ENCODE measurements around the gene MIEF1.
"Not testable (repeated sequence)": the region's sequence is repeated elsewhere in the genome, so short reads cannot be mapped to it uniquely, and the experiment has no call there.

Gene MIEF1

GRCh38 chr22:39489094-39490068 lies 12.7 kb upstream of the MIEF1 start:
- no peak for DNase-seq (ENCODE audit: low read depth)

GRCh38 chr22:39490135-39490798 lies 11.8 kb upstream of the MIEF1 start:
- DNase-seq (ENCODE audit: low read depth): peak; percentile 55

DNA sequence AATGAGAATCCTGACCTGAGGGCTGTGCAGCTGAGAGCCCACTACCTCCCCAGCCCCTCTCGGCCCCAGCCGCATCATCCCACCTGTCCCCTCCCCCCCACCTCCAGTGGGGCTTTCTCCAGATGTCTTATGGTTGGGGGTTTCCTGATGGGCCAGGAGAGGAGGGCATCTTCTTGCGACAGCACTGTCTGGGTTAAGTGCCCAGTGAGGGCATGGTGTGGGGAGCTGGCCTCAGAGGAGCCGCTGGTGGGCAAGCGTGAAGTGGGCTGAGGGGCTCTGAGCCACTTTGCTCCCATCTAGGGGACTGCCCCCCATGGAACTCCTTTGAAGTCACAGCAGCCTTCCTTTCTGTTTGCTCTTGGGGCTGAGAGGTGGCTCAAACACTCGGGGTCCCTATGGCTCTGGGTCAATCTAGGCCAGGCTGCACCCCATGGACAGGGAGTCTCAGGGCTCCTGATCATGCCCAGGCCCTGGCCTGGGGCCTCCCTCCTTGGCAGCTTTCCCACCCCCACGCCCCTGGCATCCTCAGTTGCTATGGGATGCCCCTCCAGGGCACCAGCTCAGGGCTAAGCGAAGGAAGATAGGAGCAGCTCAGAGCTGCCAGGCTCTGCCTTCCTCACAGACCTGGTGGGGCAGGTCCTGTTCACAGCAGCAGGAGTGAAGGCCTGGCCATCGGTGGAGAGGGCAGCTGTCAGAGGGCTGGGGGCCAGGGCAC lies 11.0 kb upstream of the MIEF1 start:
- no peak for DNase-seq (ENCODE audit: low read depth)

GRCh38 chr22:39491696-39492095 lies 10.4 kb upstream of the MIEF1 start:
- no peak for DNase-seq (ENCODE audit: low read depth)

- DNase-seq (ENCODE audit: low read depth): no peak
Measured at GRCh38 chr22:39492186-39492585, 9.9 kb upstream of the MIEF1 start.

DNA sequence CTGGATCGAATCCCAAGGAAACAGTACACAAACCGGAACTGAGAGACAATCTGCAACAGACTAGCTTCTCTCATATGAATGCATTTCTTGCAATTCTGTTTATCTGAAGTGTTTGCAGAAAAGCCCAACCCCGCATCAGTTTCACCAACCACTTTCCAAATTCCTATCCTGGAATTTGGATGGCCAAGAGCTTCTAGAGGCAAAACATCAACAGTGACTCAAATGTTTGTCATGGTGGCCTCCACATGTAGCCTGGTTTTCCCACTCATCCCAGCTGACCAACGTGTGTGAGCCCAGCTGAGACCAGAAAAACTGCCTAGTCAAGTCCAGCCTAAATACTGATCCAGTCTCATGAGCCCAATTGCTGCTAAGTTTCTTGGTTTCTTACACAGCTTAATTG lies 8.3 kb upstream of the MIEF1 start:
- DNase-seq (ENCODE audit: low read depth): no peak

DNA sequence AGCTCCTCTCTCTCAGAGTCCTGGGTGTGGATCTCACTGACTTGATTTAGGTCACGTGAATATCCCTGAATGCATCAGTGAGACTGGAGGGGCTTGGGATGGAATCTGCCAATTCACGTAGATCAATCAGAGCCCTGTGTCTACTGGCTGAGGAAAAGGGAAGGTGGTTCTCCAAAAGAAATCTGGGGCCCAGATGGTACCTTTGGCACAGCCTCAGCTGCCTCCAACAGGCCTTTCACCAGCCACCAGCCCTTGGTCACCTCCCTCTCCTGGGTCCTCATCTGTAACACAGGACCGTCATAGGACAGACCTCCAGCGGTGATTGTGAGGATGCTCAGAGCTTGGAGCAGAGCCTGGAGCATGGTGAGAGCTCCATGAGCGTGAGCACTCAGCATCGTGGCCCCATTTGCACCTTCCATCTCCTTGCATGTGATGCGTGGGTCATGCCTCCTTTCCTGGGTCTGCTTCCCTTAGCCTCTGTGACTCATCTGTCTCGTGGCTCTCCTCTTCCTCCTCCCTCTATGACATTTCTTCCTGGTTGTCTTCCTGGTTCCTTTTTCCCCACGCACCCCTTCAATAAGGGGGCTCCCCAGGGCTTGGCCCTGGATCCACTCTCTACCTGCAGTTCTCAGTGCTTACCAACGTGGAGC lies 7.5 kb upstream of the MIEF1 start:
- DNase-seq (ENCODE audit: low read depth): no peak

DNA sequence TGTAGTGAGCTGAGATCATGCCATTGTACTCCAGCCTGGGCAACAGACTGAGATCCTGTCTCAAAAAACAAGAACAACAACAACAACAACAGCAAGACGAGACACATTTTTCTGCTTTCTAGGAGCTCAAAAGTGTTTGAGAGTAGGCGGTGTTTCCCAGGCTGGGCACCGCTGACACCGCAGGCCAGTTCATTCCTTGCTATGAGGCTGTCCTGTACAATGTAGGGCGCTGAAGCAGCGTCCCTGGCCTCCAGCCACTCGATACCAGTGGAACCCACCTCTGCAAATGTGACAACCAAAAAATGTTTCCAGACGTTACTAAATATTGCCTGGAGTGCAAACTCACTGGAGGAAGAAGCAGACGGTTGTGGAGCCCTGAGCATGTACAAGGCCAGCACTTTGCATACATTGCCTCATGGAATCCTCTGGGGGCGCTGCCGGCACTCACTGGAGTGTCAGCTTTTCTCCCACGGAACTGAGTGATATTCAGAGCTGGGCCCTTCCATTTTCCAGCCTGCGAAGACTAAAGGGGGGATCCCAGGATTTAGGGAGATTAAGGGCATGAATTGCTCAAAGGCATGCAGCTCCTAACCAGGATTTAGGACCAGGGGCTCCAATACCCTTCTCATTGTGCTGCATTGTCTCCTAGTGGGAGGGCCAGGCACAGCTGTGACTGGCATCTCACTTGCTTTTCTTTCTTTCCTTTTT lies 5.8 kb upstream of the MIEF1 start:
- DNase-seq (ENCODE audit: low read depth): peak; percentile 46

DNA sequence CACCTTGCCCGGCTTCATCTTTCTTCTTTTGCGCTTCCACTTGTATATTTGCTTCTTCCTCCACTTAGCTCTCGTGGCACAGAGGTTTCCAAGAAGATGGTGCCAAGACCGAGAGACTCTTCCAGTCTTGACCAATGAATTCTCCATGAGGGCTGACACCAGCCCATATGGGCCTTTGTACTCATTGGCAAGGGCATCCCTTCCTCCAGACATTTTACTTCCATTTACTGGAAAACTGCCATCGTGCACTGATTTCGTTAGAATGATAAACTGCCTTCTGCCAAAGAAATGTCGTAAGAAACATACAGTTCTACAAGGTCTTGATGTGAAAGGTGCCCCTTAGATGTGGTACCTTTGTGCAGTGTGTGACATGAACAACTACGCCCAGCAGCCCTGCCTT lies 4.7 kb upstream of the MIEF1 start:
- no peak for DNase-seq (ENCODE audit: low read depth)

DNA sequence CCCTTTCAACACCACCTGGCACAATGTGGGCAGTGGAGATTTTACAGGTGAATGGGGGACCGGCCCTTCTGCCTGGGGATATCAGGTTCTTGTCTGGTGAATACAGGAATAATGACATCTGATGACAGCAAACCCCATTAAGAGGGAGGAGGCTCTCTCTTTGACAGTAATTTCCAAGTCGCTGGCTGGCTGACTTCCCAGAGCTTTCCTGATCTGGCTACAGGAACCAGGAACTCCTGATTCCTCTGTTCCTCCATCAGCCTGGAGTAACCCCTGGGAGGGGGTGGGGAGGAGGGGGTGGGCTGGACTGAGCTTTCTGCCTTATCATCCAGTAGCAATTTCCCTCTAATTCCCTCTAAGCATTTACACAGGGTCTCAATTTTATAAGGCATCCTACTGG lies 3.7 kb upstream of the MIEF1 start:
- DNase-seq (ENCODE audit: low read depth): no peak

DNA sequence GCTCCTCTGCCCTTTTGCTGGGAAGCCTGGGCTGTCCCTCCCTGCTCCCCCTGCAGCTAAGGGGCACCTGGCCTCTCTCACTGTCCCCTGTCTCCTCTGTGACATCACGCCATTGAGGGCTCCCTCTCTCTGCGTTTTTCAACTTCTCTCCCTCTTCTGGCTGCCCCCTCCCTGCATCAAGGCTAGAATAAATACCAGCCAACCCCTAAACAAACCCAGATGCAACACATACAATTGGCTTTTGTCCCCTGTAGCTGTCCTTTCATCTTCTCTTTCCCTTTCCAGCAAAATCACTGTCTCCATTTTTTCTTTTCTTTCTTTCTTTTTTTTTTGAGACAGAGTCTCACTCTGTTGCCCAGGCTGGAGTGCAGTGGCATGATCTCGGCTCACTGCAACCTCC lies 3.3 kb upstream of the MIEF1 start:
- DNase-seq (ENCODE audit: low read depth): no peak

GRCh38 chr22:39500101-39500500 lies 2.0 kb upstream of the MIEF1 start:
- no peak for DNase-seq (ENCODE audit: low read depth)

- no peak for DNase-seq (ENCODE audit: low read depth)
Measured at GRCh38 chr22:39501644-39502108, 414 bp upstream of the MIEF1 start.

GRCh38 chr22:39502789-39503409 lies 809 bp downstream of the MIEF1 start:
- no peak for DNase-seq (ENCODE audit: low read depth)

- no peak for DNase-seq (ENCODE audit: low read depth)
Measured at GRCh38 chr22:39503630-39504029, 1.5 kb downstream of the MIEF1 start.

GRCh38 chr22:39504071-39504470 lies 2.0 kb downstream of the MIEF1 start:
- no peak for DNase-seq (ENCODE audit: low read depth)

DNA sequence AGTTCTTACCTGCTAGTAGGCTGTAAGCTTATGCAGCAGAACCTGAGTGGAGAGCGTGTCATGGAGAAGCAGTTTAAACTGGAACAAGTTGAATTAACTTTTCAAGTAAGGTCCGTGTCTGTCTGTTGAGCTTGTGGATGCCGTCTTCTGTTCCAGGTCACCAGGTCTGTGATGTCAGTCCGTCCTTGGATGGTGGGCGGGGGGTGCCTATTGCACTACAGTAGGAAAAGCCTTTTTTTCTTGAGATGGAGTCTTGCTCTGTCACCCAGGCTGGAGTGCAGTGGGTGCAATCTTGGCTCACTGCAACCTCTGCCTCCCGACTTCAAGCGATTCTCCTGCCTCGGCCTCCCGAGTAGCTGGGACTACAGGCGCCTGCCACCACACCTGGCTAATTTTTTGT lies 4.9 kb downstream of the MIEF1 start:
- DNase-seq (ENCODE audit: low read depth): not testable (repeated sequence)

DNA sequence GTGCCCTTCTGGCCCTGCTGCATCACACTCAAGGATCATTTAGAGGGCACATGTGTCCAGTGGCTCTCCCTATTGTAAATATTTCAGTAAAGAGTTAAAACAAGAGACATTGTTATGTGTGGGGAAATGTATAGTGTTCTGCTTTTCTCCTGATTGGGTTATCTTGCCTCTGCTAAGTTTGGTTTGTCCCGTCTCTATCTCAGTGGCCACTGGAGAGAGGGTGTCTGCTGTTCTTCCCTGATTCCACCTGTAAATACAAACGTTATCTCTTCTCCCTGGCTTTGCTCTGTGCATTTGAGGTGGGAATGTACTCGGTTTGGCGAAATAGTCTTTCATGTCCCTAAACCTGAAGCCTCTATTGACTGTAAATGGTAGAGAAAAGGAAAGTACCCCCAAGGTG lies 6.3 kb downstream of the MIEF1 start:
- DNase-seq (ENCODE audit: low read depth): no peak

- no peak for DNase-seq (ENCODE audit: low read depth)
Measured at GRCh38 chr22:39510529-39511149, 8.5 kb downstream of the MIEF1 start.

GRCh38 chr22:39511226-39511625 lies 9.1 kb downstream of the MIEF1 start:
- DNase-seq (ENCODE audit: low read depth): no peak

DNA sequence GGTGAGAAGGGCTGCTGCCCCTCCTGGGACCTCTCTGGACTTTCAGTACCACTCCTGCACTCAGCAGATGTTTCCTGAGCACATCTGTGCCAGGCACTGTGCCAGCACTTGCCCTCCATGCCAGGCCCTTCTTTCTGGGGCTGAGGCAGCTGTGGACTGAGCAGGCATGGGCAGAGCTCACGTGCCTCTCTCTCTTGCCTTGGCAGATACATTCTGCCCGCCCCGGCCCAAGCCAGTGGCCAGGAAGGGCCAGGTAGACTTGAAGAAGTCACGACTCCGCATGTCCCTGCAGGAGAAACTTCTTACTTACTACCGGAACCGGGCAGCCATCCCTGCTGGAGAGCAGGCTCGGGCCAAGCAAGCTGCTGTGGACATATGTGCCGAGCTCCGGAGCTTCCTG lies 9.9 kb downstream of the MIEF1 start:
- DNase-seq (ENCODE audit: low read depth): no peak
